ENCODE data around the gene TENM3.

DNA sequence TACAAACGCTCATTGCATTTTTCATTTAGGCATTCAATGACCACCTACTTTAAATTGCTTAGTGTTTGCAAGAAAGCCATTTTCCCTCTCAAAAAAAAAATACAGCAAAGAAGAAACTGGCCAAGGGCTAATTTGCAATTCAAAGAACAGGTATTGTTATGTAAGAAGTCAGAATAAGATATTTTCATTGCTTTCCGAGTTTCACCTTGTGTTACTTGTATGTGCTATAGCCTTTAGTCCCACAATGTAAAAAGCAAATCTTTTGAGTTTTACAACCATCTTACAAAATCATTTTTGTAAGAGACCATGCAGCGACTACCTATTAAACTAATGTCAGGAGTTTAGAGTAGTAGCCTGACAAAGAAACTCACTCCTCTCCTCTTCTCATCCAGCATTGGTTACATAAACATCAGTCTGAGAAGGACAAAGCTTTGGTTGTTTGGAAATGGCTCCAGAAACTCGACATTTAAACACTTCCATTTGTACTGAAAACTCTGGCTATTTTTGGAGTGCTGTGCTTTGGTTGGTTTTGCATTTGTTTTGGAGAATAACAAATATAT, 15.3 kb downstream of the TENM3 start:
- TF ChIP-seq CTCF (IDR thresholded peaks at IDR 0.05; ENCODE audit: insufficient read depth, low read length, poor library complexity, severe bottlenecking) (no peak), EZH2phosphoT487 (conservative IDR thresholded peaks at IDR 0.05; ENCODE audit: low read length) (no peak)
